Hepatocyte (in vitro differentiated cells): Measurements from ENCODE around the gene RANBP3. TPM values are rescaled to one million over a fixed set of nuclear protein-coding genes. Genes with fewer than 3 reads are reported as not detected.

Experiments used
- DNase-seq: peaks from one replicate; pipeline ENCODE4 v3.0.0-alpha.2; 2016; ENCODE audit warnings: low spot score
- H2AFZ ChIP-seq: fragments of 200-600 bp; sonication (generic); 2 replicates; pipeline ENCODE4 v1.6.0; 2016; ENCODE audit warnings: antibody characterized with exemption, mild to moderate bottlenecking
- H3K27ac ChIP-seq: fragments of 200-600 bp; sonication (generic); 2 replicates; pipeline ENCODE4 v1.5.1; 2016; ENCODE audit warnings: mild to moderate bottlenecking
- H3K27me3 ChIP-seq: fragments of 200-600 bp; sonication (generic); 2 replicates; pipeline ENCODE4 v1.6.1; 2016
- H3K36me3 ChIP-seq: fragments of 200-600 bp; sonication (generic); replicated peaks from 2 replicates; pipeline ENCODE4 v1.5.1; 2016; ENCODE audit warnings: low read depth; ENCODE audit not compliant: insufficient read depth
- H3K4me1 ChIP-seq: fragments of 200-600 bp; sonication (generic); 2 replicates; pipeline ENCODE4 v1.5.1; 2016; ENCODE audit warnings: mild to moderate bottlenecking, moderate library complexity; ENCODE audit not compliant: insufficient read depth
- H3K4me2 ChIP-seq: fragments of 200-600 bp; sonication (generic); 2 replicates; pipeline ENCODE4 v1.6.0; 2016
- H3K4me3 ChIP-seq: fragments of 200-600 bp; sonication (generic); 2 replicates; pipeline ENCODE4 v1.5.1; 2016; ENCODE audit warnings: mild to moderate bottlenecking
- H3K79me2 ChIP-seq: fragments of 200-600 bp; sonication (generic); 2 replicates; pipeline ENCODE4 v1.6.0; 2017; ENCODE audit warnings: mild to moderate bottlenecking
- H3K9me2 ChIP-seq: fragments of 200-600 bp; sonication (generic); replicated peaks from 2 replicates; pipeline ENCODE4 v1.6.0; 2017; ENCODE audit warnings: mild to moderate bottlenecking; ENCODE audit not compliant: insufficient read depth
- H3K9me3 ChIP-seq: fragments of 200-600 bp; sonication (generic); 2 replicates; pipeline ENCODE4 v1.5.1; 2016; ENCODE audit warnings: low read depth, mild to moderate bottlenecking
- H4K20me1 ChIP-seq: fragments of 200-600 bp; sonication (generic); 2 replicates; pipeline ENCODE4 v1.6.0; 2016; ENCODE audit warnings: mild to moderate bottlenecking; ENCODE audit not compliant: insufficient read depth, poor library complexity, severe bottlenecking
- EZH2 ChIP-seq: fragments of 200-600 bp; sonication (generic); IDR thresholded peaks from 2 replicates; pipeline ENCODE4 v1.6.1; 2016; ENCODE audit warnings: antibody characterized with exemption, mild to moderate bottlenecking, borderline replicate concordance
- EZH2phosphoT487 ChIP-seq: fragments of 200-600 bp; sonication (generic); IDR thresholded peaks from one replicate; pipeline ENCODE4 v1.6.1; 2018; ENCODE audit warnings: antibody characterized with exemption, mild to moderate bottlenecking, low read depth, moderate library complexity; ENCODE audit not compliant: unreplicated experiment, severe bottlenecking
- WGBS: methylation state at CpG from one replicate; pipeline ENCODE4 v1.1.6; 2016; ENCODE audit warnings: low lambda C conversion rate; ENCODE audit errors: missing lambda C conversion rate; 5-methylcytosine and 5-hydroxymethylcytosine counted together
- polyA plus RNA-seq: library from polyadenylated mRNA; unstranded; fragments of >200 nt; fragmentation: Nextera tagmentation; extraction: Ambion mirVana; gene quantifications from 2 replicates; pipeline ENCODE4 v1.2.1, GENCODE V29; 2016
- total RNA-seq: library from RNA; depleted of rRNA; stranded (reverse); fragments of >200 nt; gene quantifications from 2 replicates; pipeline ENCODE4 v1.2.3, GENCODE V29; 2014
- TF ChIP-seq, protein P1 (sequence below): fragments of 200-600 bp; sonication (generic); IDR thresholded peaks from 2 replicates; pipeline ENCODE4 v1.5.1; 2016; ENCODE audit warnings: antibody characterized with exemption, mild to moderate bottlenecking; ENCODE audit not compliant: poor library complexity

Gene RANBP3
- total and polyA plus RNA-seq, 2 experiments from 2014 or later, result 10.4 to 51.0 TPM

DNA sequence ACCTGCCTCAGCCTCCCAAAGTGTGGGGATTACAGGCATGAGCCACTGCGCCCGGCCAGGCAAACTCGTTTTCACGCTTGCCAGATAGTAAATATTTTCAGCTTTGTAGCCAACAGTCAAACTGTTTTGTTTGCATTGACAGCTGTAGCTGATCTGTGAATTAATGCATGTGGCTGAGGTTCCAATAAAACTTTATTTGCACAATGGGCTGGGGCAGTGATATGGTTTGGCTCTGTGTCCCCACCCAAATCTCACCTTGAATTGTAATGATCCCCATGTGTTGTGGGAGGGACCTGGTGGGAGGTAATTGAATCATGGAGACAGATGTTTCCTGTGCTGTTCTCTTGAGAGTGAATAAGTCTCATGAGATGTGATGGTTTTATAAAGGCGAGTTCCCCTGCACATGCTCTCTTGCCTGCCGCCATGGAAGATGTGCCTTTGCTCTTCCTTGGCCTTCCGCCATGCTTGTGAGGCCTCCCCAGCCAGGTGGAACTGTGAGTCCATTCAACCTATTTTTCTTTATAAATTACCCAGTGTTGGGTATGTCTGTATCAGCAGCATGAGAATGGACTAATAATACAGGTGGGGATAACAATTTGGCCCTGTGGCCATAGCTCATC is 22.4 kb upstream of the RANBP3 start:
- Histone ChIP-seq H3K9me3 (no peaks in the 10 kb centered on the region), H3K27me3 (no peaks in the 10 kb centered on the region), H3K9me2 (no peaks in the 10 kb centered on the region), H4K20me1 (no peaks in the 10 kb centered on the region), H3K27ac (no peak overlapping the region), H3K79me2 (no peaks in the 10 kb centered on the region), H3K36me3 (no peaks in the 10 kb centered on the region), H3K4me3 (no peak overlapping the region), H3K4me2 (no peak overlapping the region), H2AFZ (no peak overlapping the region), H3K4me1 (no peaks in the 10 kb centered on the region)
- no peak for DNase-seq
- TF ChIP-seq, protein P1, sequence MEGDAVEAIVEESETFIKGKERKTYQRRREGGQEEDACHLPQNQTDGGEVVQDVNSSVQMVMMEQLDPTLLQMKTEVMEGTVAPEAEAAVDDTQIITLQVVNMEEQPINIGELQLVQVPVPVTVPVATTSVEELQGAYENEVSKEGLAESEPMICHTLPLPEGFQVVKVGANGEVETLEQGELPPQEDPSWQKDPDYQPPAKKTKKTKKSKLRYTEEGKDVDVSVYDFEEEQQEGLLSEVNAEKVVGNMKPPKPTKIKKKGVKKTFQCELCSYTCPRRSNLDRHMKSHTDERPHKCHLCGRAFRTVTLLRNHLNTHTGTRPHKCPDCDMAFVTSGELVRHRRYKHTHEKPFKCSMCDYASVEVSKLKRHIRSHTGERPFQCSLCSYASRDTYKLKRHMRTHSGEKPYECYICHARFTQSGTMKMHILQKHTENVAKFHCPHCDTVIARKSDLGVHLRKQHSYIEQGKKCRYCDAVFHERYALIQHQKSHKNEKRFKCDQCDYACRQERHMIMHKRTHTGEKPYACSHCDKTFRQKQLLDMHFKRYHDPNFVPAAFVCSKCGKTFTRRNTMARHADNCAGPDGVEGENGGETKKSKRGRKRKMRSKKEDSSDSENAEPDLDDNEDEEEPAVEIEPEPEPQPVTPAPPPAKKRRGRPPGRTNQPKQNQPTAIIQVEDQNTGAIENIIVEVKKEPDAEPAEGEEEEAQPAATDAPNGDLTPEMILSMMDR, result no peak
- TF ChIP-seq EZH2phosphoT487, result no peak
- TF ChIP-seq EZH2, result no peak
- 83% methylated on average over 7 of the region's 7 CpGs for WGBS

- Histone ChIP-seq H4K20me1 (no peaks in the 10 kb centered on the region), H3K36me3 (no peaks in the 10 kb centered on the region), H3K79me2 (no peaks in the 10 kb centered on the region), H3K9me2 (no peaks in the 10 kb centered on the region), H3K27ac (no peak overlapping the region), H3K4me2 (no peak overlapping the region), H3K9me3 (no peaks in the 10 kb centered on the region), H2AFZ (no peak overlapping the region), H3K4me1 (no peaks in the 10 kb centered on the region), H3K4me3 (no peak overlapping the region), H3K27me3 (no peaks in the 10 kb centered on the region)
- WGBS, result 95% methylated on average over 6 of the region's 6 CpGs
- TF ChIP-seq EZH2 (no peak), EZH2phosphoT487 (no peak)
- TF ChIP-seq, protein P1, result no peak
- no peak for DNase-seq
These were observed 21.8 kb upstream of the RANBP3 start for GRCh38 chr19:5999693-6000092.

GRCh38 chr19:5997371-5997770 is 19.4 kb upstream of the RANBP3 start:
- Histone ChIP-seq H3K79me2 (no peaks in the 10 kb centered on the region), H3K4me1 (peaks cover 17% of the 10 kb centered on the region), H2AFZ (no peak overlapping the region), H3K4me3 (no peak overlapping the region), H3K27ac (no peak overlapping the region), H3K36me3 (no peaks in the 10 kb centered on the region), H3K4me2 (no peak overlapping the region), H4K20me1 (no peaks in the 10 kb centered on the region), H3K27me3 (no peaks in the 10 kb centered on the region), H3K9me2 (no peaks in the 10 kb centered on the region), H3K9me3 (no peaks in the 10 kb centered on the region)
- no peak for TF ChIP-seq EZH2
- TF ChIP-seq, protein P1, result peak; percentile 3
- no peak for DNase-seq
- 79% methylated on average over 16 of the region's 17 CpGs for WGBS
